Left kidney (tissue), 2 donors: ENCODE measurements around the gene PREX1. TPM values are rescaled to one million over a fixed set of nuclear protein-coding genes. Genes with fewer than 3 reads are reported as not detected.

ENCODE experiments used
- DNase-seq: peaks from one replicate; pipeline ENCODE4 v3.0.0-alpha.2; 2013
- polyA plus RNA-seq: library from polyadenylated mRNA; unstranded; fragments of 120-200 nt; gene quantifications from one replicate; pipeline ENCODE4 v1.2.1, GENCODE V29; 2013; ENCODE audit not compliant: insufficient read length

The PREX1 gene
- polyA plus RNA-seq, 1 donor = 11.7 TPM

- no peak for DNase-seq
These were observed 94.5 kb downstream of the PREX1 start for GRCh38 chr20:48733296-48733790.

- DNase-seq = no peak
These were observed 95.5 kb downstream of the PREX1 start for GRCh38 chr20:48732081-48732829.

- no peak for DNase-seq
These were observed 96.3 kb downstream of the PREX1 start for GRCh38 chr20:48731536-48731935.

- DNase-seq = no peak
These were observed 96.8 kb downstream of the PREX1 start for GRCh38 chr20:48730977-48731376.

GRCh38 chr20:48729538-48729937, 98.3 kb downstream of the PREX1 start:
- DNase-seq = no peak

- DNase-seq = no peak
These were observed 99.6 kb downstream of the PREX1 start for GRCh38 chr20:48728042-48728825.

- no peak for DNase-seq
These were observed 100.6 kb downstream of the PREX1 start for GRCh38 chr20:48727226-48727625.

GRCh38 chr20:48725555-48725991, 102.2 kb downstream of the PREX1 start:
- no peak for DNase-seq

- no peak for DNase-seq
These were observed 102.8 kb downstream of the PREX1 start for GRCh38 chr20:48724891-48725554.

GRCh38 chr20:48724382-48724781, 103.4 kb downstream of the PREX1 start:
- DNase-seq = no peak

- DNase-seq = no peak
These were observed 104.2 kb downstream of the PREX1 start for GRCh38 chr20:48723308-48724264.

- DNase-seq = no peak
These were observed 105.0 kb downstream of the PREX1 start for GRCh38 chr20:48722737-48723191.

GRCh38 chr20:48722002-48722731, 105.6 kb downstream of the PREX1 start:
- no peak for DNase-seq

GRCh38 chr20:48721324-48722001, 106.3 kb downstream of the PREX1 start:
- DNase-seq = no peak

GRCh38 chr20:48720256-48720985, 107.4 kb downstream of the PREX1 start:
- no peak for DNase-seq

GRCh38 chr20:48719598-48720255, 108.1 kb downstream of the PREX1 start:
- DNase-seq = no peak

GRCh38 chr20:48718786-48719578, 108.8 kb downstream of the PREX1 start:
- no peak for DNase-seq

- no peak for DNase-seq
These were observed 110.0 kb downstream of the PREX1 start for GRCh38 chr20:48717680-48718223.
